C4-2B (cell line): ENCODE data around the gene PDZRN4.

Experiments used
- H3K27ac ChIP-seq: fragments of 450-650 bp; 2 replicates; pipeline ENCODE4 v1.5.1; 2017
- ZFX ChIP-seq: fragments of 450-650 bp; IDR thresholded peaks from 2 replicates; pipeline ENCODE4 v1.6.1; 2017
- TF ChIP-seq, protein P1 (sequence below): fragments of 450-650 bp; conservative IDR thresholded peaks from 2 replicates; pipeline ENCODE4 v1.5.1; 2017; ENCODE audit warnings: mild to moderate bottlenecking

The PDZRN4 gene

DNA sequence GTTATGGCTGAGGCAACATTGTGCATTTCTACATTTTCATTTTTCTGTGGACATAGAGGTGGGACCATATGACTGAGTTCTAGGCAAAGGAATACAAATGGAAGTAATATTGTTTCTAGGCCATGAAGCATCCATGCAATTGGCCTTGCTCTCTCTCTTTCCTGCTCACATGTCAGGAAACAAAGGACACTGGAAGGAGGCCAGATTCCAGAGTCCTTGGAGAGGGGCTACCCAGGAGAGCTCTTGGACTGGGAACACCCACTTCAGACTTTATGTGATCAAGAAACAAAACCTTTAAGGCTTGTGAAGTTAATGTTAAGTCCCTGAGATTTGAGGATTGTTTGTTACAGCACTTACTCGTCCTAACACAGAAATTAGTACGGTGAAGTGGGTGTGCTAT lies 32.8 kb downstream of the PDZRN4 start:
- no peak for TF ChIP-seq ZFX
- TF ChIP-seq, protein P1, sequence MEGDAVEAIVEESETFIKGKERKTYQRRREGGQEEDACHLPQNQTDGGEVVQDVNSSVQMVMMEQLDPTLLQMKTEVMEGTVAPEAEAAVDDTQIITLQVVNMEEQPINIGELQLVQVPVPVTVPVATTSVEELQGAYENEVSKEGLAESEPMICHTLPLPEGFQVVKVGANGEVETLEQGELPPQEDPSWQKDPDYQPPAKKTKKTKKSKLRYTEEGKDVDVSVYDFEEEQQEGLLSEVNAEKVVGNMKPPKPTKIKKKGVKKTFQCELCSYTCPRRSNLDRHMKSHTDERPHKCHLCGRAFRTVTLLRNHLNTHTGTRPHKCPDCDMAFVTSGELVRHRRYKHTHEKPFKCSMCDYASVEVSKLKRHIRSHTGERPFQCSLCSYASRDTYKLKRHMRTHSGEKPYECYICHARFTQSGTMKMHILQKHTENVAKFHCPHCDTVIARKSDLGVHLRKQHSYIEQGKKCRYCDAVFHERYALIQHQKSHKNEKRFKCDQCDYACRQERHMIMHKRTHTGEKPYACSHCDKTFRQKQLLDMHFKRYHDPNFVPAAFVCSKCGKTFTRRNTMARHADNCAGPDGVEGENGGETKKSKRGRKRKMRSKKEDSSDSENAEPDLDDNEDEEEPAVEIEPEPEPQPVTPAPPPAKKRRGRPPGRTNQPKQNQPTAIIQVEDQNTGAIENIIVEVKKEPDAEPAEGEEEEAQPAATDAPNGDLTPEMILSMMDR: no peak
- no peak overlapping the region for H3K27ac ChIP-seq

DNA sequence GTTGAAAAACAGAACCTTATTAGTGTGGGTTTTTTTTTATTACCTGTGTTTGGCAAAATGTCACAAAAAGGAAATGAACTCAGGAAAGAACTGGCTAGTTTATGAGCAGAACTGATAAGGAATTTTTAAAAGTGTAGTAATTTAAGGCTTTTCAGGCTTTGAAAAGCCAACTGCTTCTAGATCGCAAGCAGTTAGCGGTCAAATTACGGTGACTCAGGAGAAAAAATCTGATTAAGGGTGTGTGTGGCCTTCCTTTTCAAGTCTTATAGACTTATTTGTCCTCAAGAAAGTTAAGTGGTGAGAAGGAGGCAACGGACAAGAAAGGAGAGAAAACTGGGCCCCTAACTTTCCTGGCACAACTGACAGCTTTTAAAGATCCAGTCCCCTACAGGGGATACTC lies 33.4 kb downstream of the PDZRN4 start:
- TF ChIP-seq, protein P1: no peak
- no peak for TF ChIP-seq ZFX
- H3K27ac ChIP-seq: no peak overlapping the region

DNA sequence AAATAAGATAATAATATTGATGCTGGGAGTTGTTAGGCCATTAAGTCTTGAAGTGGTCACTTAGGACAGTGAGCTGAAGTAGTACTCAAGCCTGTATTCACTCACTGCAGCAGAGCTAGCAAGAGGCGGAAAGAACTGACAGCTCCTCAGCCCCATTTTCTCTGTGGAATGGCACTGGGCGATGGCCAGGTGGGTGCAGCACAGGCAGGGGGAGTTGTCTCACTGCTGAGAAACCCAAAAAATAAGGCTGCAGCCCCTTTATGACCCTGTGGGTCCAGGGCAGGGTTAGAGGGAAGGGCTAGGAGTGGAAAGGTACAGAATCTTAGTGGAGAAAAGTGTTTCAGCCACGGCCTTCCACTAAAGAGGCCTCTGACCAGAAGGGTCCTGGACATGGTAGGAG lies 35.5 kb downstream of the PDZRN4 start:
- no peak overlapping the region for H3K27ac ChIP-seq
- TF ChIP-seq, protein P1: no peak
- TF ChIP-seq ZFX: no peak

DNA sequence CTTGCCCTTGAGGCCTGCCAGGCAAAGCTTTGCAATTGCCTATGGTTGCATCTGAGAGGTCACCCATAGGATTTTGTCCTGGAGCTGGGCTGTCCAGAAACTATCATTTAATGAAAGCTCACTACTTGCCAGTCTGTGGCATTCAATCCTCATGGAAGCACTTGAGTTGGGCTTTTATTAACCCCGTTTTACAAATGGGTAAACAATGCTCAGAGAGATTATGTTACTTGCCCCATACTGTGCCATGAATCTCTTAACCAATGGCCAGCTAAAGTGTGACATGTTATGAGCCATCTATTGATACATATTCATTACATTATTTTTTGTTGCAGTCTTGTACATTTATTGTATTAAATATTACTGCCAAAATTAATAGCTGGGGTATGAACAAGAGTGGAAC lies 35.9 kb downstream of the PDZRN4 start:
- no peak for TF ChIP-seq ZFX
- TF ChIP-seq, protein P1: no peak
- H3K27ac ChIP-seq: no peak overlapping the region

DNA sequence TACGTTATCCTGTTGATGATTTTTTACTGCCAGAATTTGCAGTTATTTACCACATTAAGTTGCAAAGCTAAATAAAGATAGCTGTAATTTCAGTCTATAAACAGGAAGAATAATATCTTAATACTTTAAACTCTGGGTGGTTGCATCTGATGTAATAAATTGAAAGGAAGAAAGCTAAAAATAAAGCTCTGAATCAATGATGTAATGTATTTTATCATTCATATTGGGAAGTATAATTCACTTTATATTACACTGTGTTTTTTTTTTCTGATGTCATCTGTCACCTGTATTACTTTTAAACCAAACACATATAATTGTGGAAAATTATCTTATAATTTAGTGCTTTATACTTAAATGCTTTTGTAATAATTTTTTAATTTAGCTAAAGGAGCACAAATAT lies 37.1 kb downstream of the PDZRN4 start:
- no peak overlapping the region for H3K27ac ChIP-seq
- TF ChIP-seq, protein P1: no peak
- TF ChIP-seq ZFX: no peak

DNA sequence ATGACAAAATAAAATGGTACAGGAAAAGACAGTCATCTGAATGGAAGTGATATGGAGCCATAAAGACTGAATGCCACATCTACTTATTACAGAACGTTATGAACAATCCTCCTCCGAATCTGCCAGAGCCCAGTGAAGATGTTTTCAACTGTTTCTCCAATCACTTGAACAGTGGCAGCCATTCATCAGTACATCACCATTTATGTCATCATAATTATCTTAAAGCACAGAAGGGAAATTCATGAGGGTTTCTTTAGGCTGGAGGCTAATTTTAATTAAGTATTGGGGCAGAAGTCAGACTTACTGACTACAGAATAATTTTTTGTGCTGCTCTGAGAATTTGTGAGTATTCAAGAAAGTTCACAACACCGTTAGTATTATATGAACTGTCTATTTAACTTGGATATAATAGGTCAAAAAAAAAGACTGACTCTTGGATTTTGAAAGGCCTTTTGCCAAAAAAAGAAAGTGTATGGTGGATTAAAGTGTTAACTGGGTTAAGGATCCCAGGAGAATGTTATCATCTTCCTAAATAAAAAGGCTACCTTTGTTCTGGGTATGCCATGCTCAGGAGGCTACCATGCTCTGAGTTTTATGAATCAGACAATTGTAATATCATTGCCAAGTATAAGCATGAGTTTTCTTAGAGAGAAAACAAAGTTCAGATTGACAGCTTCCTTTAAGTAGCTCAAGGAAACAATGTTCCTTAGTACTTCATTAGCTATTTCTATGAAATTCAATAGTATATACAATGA lies 40.1 kb downstream of the PDZRN4 start:
- TF ChIP-seq, protein P1: no peak
- TF ChIP-seq ZFX: no peak
- H3K27ac ChIP-seq: no peak overlapping the region

DNA sequence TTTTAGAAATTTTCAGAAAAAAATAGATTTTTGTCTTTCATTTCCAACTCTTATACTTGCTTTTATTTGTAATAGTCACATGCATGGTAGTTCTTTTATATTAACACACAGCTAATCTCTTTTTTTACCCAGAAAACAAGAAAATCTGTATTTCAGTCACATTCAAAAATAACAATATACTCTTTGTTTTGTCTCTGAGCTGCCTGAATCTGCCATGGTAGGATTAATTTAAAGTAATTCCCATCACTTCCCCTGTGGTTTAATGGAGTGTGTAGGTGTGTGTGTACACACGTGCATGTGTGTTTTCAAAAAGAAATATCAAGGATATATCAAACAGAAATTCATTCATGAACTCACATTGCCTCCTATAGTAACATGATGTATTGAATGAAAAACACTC lies 42.6 kb downstream of the PDZRN4 start:
- no peak overlapping the region for H3K27ac ChIP-seq
- TF ChIP-seq, protein P1: no peak
- no peak for TF ChIP-seq ZFX
